HepG2 (cell line): ENCODE measurements around the gene CPPED1. TPM values are rescaled to one million over a fixed set of nuclear protein-coding genes. Genes with fewer than 3 reads are reported as not detected.
A peak's percentile ranks its signal among the peaks of the same experiment; 100 is the strongest.

Experiments used
- BORCS8-MEF2B ChIP-seq: sonication (generic); formaldehyde crosslinking; IDR thresholded peaks from 2 replicates; pipeline ENCODE4 v1.8.0; 2022; ENCODE audit warnings: mild to moderate bottlenecking, missing genetic modification reagents
- CHCHD3 ChIP-seq: sonication (generic); formaldehyde crosslinking; IDR thresholded peaks from 2 replicates; pipeline ENCODE4 v1.8.0; 2022; ENCODE audit warnings: mild to moderate bottlenecking, missing genetic modification reagents, moderate library complexity
- JDP2 ChIP-seq: sonication (generic); formaldehyde crosslinking; IDR thresholded peaks from 2 replicates; pipeline ENCODE4 v1.8.1; 2022; ENCODE audit warnings: missing genetic modification reagents, borderline replicate concordance
- SMARCC2 ChIP-seq: fragments of 450-650 bp; IDR thresholded peaks from 2 replicates; pipeline ENCODE4 v1.6.1; 2017; ENCODE audit warnings: antibody characterized with exemption, mild to moderate bottlenecking
- TBX3 ChIP-seq: fragments of 450-650 bp; IDR thresholded peaks from 2 replicates; pipeline ENCODE4 v1.6.1; 2017; ENCODE audit warnings: antibody characterized with exemption, mild to moderate bottlenecking, inconsistent platforms, borderline replicate concordance
- XRCC5 ChIP-seq: fragments of 200-400 bp; formaldehyde crosslinking; optimal IDR thresholded peaks from 2 replicates; pipeline ENCODE3; 2017; ENCODE audit warnings: mild to moderate bottlenecking, low read length
- ZNF224 ChIP-seq: sonication (generic); formaldehyde crosslinking; IDR thresholded peaks from 2 replicates; pipeline ENCODE4 v1.5.0; 2020; ENCODE audit warnings: mild to moderate bottlenecking, missing genetic modification reagents
- ZNF33B ChIP-seq: sonication (generic); formaldehyde crosslinking; IDR thresholded peaks from 2 replicates; pipeline ENCODE4 v1.5.1; 2020; ENCODE audit warnings: mild to moderate bottlenecking, missing genetic modification reagents
- ZNF546 ChIP-seq: sonication (generic); formaldehyde crosslinking; conservative IDR thresholded peaks from 2 replicates; pipeline ENCODE4 v1.8.1; 2023; ENCODE audit warnings: mild to moderate bottlenecking, missing genetic modification reagents
- ZNF562 ChIP-seq: sonication (generic); formaldehyde crosslinking; IDR thresholded peaks from 2 replicates; pipeline ENCODE4 v1.8.0; 2022; ENCODE audit warnings: missing genetic modification reagents, borderline replicate concordance
- ZNF7 ChIP-seq: IDR thresholded peaks from 2 replicates; pipeline ENCODE4 v1.6.1; 2016; ENCODE audit warnings: missing biosample characterization, missing genetic modification reagents
- ZNF839 ChIP-seq: sonication (generic); formaldehyde crosslinking; IDR thresholded peaks from 2 replicates; pipeline ENCODE4 v1.4.0; 2020; ENCODE audit warnings: missing genetic modification reagents, mild to moderate bottlenecking, borderline replicate concordance
- polyA plus RNA-seq, 8 experiments: library from polyadenylated mRNA; depleted of rRNA in 3 of 8; stranded (reverse) in 7 of 8; unstranded in 1 of 8; fragments of >200 nt; fragmentation: Illumina TruSeq in 4 of 8; extraction: Trizol in 4 of 8; gene quantifications; 2 replicates each; pipeline versions ENCODE4 v1.2.1 to v1.2.3, GENCODE V29; 2011 to 2016; ENCODE audit warnings: low read depth in 4 of 8, missing spikeins in 1 of 8, mixed read lengths in 1 of 8; ENCODE audit not compliant: insufficient read depth in 1 of 8
- total RNA-seq, 5 experiments: library from RNA; depleted of rRNA; stranded (reverse); fragments of >200 nt; fragmentation: Illumina TruSeq; extraction: Trizol; gene quantifications; 2 replicates each; pipeline ENCODE4 v1.2.3, GENCODE V29; 2016; ENCODE audit warnings: low read depth in 1 of 5
- TF ChIP-seq, protein P1 (sequence below): sonication (generic); formaldehyde crosslinking; IDR thresholded peaks from 2 replicates; pipeline ENCODE4 v1.4.0; 2020; ENCODE audit warnings: missing genetic modification reagents, borderline replicate concordance
- TF ChIP-seq, protein P2 (sequence below): sonication (generic); formaldehyde crosslinking; IDR thresholded peaks from 2 replicates; pipeline ENCODE4 v1.4.0; 2020; ENCODE audit warnings: mild to moderate bottlenecking, missing genetic modification reagents, borderline replicate concordance
- TF ChIP-seq, protein P3 (sequence below): sonication (generic); formaldehyde crosslinking; IDR thresholded peaks from one replicate; pipeline ENCODE4 v1.5.1; 2020; ENCODE audit warnings: mild to moderate bottlenecking, missing genetic modification reagents; ENCODE audit errors: not compliant biosample characterization
- TF ChIP-seq, protein P4 (sequence below): sonication (generic); formaldehyde crosslinking; IDR thresholded peaks from 2 replicates; pipeline ENCODE4 v1.5.0; 2020; ENCODE audit warnings: mild to moderate bottlenecking, missing genetic modification reagents

CPPED1 gene
- total and polyA plus RNA-seq, 2 of the 13 experiments (the other 11 are each of a cell fraction or from before 2014, with no cell fraction given), result 66.6 to 71.3 TPM

DNA sequence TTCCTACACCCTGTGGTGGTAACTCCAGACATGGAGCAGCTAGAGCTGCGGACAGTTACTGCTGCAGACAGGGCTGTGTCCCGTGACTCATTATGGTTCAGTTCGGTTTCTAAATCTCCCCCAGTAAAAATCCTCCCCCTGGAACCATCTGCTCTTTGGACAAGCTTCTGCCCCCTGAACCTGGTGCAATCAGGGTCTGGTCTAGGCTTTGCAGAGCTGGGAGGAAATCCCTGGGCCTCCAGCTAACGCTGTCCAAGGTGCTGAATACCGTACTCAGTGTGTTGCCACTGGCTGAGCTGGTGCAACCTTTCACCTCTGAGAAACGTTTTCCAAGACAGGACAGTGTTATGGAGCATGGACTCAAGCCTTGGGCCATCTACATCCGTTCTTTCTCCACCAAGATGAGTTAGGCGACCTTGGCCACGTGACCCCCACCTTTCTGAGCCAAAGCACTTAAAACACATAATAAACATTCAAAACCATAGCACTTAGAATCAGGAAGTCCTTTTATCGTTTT lies 142.0 kb downstream of the CPPED1 start (continued):
- TF ChIP-seq, protein P1, sequence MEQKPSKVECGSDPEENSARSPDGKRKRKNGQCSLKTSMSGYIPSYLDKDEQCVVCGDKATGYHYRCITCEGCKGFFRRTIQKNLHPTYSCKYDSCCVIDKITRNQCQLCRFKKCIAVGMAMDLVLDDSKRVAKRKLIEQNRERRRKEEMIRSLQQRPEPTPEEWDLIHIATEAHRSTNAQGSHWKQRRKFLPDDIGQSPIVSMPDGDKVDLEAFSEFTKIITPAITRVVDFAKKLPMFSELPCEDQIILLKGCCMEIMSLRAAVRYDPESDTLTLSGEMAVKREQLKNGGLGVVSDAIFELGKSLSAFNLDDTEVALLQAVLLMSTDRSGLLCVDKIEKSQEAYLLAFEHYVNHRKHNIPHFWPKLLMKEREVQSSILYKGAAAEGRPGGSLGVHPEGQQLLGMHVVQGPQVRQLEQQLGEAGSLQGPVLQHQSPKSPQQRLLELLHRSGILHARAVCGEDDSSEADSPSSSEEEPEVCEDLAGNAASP, result peak; percentile 86
- TF ChIP-seq, protein P2, sequence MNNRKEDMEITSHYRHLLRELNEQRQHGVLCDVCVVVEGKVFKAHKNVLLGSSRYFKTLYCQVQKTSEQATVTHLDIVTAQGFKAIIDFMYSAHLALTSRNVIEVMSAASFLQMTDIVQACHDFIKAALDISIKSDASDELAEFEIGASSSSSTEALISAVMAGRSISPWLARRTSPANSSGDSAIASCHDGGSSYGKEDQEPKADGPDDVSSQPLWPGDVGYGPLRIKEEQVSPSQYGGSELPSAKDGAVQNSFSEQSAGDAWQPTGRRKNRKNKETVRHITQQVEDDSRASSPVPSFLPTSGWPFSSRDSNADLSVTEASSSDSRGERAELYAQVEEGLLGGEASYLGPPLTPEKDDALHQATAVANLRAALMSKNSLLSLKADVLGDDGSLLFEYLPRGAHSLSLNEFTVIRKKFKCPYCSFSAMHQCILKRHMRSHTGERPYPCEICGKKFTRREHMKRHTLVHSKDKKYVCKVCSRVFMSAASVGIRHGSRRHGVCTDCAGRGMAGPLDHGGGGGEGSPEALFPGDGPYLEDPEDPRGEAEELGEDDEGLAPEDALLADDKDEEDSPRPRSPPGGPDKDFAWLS (CRISPR knock-in tag), result no peak
- peak; percentile 54; the same call in 1 of the 2 replicates for TF ChIP-seq ZNF7 (CRISPR knock-in tag)
- TF ChIP-seq, protein P3, sequence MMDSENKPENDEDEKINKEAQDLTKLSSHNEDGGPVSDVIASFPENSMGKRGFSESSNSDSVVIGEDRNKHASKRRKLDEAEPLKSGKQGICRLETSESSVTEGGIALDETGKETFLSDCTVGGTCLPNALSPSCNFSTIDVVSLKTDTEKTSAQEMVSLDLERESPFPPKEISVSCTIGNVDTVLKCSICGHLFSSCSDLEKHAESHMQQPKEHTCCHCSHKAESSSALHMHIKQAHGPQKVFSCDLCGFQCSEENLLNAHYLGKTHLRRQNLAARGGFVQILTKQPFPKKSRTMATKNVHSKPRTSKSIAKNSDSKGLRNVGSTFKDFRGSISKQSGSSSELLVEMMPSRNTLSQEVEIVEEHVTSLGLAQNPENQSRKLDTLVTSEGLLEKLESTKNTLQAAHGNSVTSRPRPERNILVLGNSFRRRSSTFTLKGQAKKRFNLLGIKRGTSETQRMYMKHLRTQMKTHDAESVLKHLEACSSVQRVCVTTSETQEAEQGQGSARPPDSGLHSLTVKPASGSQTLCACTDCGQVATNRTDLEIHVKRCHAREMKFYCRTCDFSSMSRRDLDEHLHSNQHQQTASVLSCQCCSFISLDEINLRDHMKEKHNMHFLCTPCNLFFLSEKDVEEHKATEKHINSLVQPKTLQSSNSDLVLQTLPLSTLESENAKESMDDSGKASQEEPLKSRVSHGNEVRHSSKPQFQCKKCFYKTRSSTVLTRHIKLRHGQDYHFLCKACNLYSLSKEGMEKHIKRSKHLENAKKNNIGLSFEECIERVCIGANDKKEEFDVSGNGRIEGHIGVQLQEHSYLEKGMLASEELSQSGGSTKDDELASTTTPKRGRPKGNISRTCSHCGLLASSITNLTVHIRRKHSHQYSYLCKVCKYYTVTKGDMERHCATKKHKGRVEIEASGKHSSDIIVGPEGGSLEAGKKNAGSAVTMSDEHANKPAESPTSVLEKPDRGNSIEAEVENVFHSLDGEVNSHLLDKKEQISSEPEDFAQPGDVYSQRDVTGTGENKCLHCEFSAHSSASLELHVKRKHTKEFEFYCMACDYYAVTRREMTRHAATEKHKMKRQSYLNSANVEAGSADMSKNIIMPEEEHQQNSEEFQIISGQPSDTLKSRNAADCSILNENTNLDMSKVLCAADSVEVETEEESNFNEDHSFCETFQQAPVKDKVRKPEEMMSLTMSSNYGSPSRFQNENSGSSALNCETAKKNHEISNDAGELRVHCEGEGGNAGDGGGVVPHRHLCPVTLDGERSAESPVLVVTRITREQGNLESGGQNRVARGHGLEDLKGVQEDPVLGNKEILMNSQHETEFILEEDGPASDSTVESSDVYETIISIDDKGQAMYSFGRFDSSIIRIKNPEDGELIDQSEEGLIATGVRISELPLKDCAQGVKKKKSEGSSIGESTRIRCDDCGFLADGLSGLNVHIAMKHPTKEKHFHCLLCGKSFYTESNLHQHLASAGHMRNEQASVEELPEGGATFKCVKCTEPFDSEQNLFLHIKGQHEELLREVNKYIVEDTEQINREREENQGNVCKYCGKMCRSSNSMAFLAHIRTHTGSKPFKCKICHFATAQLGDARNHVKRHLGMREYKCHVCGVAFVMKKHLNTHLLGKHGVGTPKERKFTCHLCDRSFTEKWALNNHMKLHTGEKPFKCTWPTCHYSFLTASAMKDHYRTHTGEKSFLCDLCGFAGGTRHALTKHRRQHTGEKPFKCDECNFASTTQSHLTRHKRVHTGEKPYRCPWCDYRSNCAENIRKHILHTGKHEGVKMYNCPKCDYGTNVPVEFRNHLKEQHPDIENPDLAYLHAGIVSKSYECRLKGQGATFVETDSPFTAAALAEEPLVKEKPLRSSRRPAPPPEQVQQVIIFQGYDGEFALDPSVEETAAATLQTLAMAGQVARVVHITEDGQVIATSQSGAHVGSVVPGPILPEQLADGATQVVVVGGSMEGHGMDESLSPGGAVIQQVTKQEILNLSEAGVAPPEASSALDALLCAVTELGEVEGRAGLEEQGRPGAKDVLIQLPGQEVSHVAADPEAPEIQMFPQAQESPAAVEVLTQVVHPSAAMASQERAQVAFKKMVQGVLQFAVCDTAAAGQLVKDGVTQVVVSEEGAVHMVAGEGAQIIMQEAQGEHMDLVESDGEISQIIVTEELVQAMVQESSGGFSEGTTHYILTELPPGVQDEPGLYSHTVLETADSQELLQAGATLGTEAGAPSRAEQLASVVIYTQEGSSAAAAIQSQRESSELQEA (CRISPR knock-in tag), result no peak
- peak; percentile 86; the same call in 1 of the 2 replicates for TF ChIP-seq JDP2 (CRISPR knock-in tag)
- no peak for TF ChIP-seq ZNF33B (CRISPR knock-in tag)
- TF ChIP-seq, protein P4, sequence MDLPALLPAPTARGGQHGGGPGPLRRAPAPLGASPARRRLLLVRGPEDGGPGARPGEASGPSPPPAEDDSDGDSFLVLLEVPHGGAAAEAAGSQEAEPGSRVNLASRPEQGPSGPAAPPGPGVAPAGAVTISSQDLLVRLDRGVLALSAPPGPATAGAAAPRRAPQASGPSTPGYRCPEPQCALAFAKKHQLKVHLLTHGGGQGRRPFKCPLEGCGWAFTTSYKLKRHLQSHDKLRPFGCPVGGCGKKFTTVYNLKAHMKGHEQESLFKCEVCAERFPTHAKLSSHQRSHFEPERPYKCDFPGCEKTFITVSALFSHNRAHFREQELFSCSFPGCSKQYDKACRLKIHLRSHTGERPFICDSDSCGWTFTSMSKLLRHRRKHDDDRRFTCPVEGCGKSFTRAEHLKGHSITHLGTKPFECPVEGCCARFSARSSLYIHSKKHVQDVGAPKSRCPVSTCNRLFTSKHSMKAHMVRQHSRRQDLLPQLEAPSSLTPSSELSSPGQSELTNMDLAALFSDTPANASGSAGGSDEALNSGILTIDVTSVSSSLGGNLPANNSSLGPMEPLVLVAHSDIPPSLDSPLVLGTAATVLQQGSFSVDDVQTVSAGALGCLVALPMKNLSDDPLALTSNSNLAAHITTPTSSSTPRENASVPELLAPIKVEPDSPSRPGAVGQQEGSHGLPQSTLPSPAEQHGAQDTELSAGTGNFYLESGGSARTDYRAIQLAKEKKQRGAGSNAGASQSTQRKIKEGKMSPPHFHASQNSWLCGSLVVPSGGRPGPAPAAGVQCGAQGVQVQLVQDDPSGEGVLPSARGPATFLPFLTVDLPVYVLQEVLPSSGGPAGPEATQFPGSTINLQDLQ (CRISPR knock-in tag), result peak; percentile 75; the same call in 1 of the 2 replicates
- TF ChIP-seq XRCC5, result no peak
- no peak for TF ChIP-seq ZNF839 (CRISPR knock-in tag)
- peak; percentile 39; the same call in 1 of the 2 replicates for TF ChIP-seq ZNF562 (CRISPR knock-in tag)
- no peak for TF ChIP-seq SMARCC2
- TF ChIP-seq ZNF224 (CRISPR knock-in tag), result no peak
- peak; percentile 94 for TF ChIP-seq ZNF546
- TF ChIP-seq BORCS8-MEF2B (CRISPR knock-in tag), result peak; percentile 99
- no peak for TF ChIP-seq CHCHD3
- TF ChIP-seq TBX3, result no peak
